ENCODE measurements around the gene NCK1. TPM values are rescaled to one million over a fixed set of nuclear protein-coding genes. Genes with fewer than 3 reads are reported as not detected.

The NCK1 gene
- total and polyA plus RNA-seq, 9 of the 15 experiments (the other 6 are each of a cell fraction or from before 2014, with no cell fraction given): 17.3 to 30.5 (median 25.0) TPM

- TF ChIP-seq, protein P1, sequence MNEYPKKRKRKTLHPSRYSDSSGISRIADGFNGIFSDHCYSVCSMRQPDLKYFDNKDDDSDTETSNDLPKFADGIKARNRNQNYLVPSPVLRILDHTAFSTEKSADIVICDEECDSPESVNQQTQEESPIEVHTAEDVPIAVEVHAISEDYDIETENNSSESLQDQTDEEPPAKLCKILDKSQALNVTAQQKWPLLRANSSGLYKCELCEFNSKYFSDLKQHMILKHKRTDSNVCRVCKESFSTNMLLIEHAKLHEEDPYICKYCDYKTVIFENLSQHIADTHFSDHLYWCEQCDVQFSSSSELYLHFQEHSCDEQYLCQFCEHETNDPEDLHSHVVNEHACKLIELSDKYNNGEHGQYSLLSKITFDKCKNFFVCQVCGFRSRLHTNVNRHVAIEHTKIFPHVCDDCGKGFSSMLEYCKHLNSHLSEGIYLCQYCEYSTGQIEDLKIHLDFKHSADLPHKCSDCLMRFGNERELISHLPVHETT (CRISPR knock-in tag; conservative IDR thresholded peaks at IDR 0.05 in 1 of 2, IDR thresholded peaks at IDR 0.05 in 1 of 2): no peak
- no peak for TF ChIP-seq ELK3 (CRISPR knock-in tag; IDR thresholded peaks at IDR 0.05)
- no peak for TF ChIP-seq DMBX1 (CRISPR knock-in tag; IDR thresholded peaks at IDR 0.05; ENCODE audit: borderline replicate concordance)
- no peak for TF ChIP-seq ZSCAN29 (IDR thresholded peaks at IDR 0.05)
- no peak for TF ChIP-seq RBM22 (IDR thresholded peaks at IDR 0.05; ENCODE audit: low read depth, low read length, poor library complexity, severe bottlenecking)
- no peak for TF ChIP-seq ZFPM2 (CRISPR knock-in tag; IDR thresholded peaks at IDR 0.05)
- TF ChIP-seq ZNF778 (CRISPR knock-in tag; IDR thresholded peaks at IDR 0.05): no peak
- no peak for TF ChIP-seq SRSF1 (IDR thresholded peaks at IDR 0.05; ENCODE audit: low read depth, low read length)
- no peak for TF ChIP-seq ZNF174 (CRISPR knock-in tag; IDR thresholded peaks at IDR 0.05)
- TF ChIP-seq L3MBTL2 (IDR thresholded peaks at IDR 0.05): no peak
- TF ChIP-seq ZKSCAN8 (CRISPR knock-in tag; IDR thresholded peaks at IDR 0.05): no peak
- no peak for TF ChIP-seq SNAPC5 (CRISPR knock-in tag; IDR thresholded peaks at IDR 0.05)
- no peak for TF ChIP-seq BHLHE40 (IDR thresholded peaks at IDR 0.05; ENCODE audit: low read length)
- TF ChIP-seq ZNF175 (CRISPR knock-in tag; IDR thresholded peaks at IDR 0.05; ENCODE audit: low read depth): no peak
- no peak for TF ChIP-seq ZNF239 (CRISPR knock-in tag; IDR thresholded peaks at IDR 0.05)
- TF ChIP-seq ZC3H4 (CRISPR knock-in tag; IDR thresholded peaks at IDR 0.05; ENCODE audit: borderline replicate concordance): no peak
- TF ChIP-seq, protein P2, sequence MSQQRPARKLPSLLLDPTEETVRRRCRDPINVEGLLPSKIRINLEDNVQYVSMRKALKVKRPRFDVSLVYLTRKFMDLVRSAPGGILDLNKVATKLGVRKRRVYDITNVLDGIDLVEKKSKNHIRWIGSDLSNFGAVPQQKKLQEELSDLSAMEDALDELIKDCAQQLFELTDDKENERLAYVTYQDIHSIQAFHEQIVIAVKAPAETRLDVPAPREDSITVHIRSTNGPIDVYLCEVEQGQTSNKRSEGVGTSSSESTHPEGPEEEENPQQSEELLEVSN (IDR thresholded peaks at IDR 0.05; ENCODE audit: borderline replicate concordance in 1 of 2, extremely low read depth in 1 of 2, insufficient read depth in 1 of 2, insufficient read length in 1 of 2, low read depth in 1 of 2, low read length in 1 of 2, poor library complexity in 1 of 2, severe bottlenecking in 1 of 2): no peak
- peak; percentile 44; the same call in 1 of the 2 replicates for TF ChIP-seq SUPT5H (IDR thresholded peaks at IDR 0.05)
- TF ChIP-seq ASH1L (IDR thresholded peaks at IDR 0.05; ENCODE audit: borderline replicate concordance, low read depth, partially characterized antibody): no peak
- TF ChIP-seq ZNF644 (tag; IDR thresholded peaks at IDR 0.05; ENCODE audit: low read depth): no peak
- TF ChIP-seq CC2D1A (IDR thresholded peaks at IDR 0.05): peak; percentile 37; the same call in 1 of the 2 replicates
- TF ChIP-seq ZSCAN32 (CRISPR knock-in tag; IDR thresholded peaks at IDR 0.05): no peak
- TF ChIP-seq HDAC1 (IDR thresholded peaks at IDR 0.05): peak; percentile 29 to 88; a peak in 2 of 4 replicates
- TF ChIP-seq NCOA6 (IDR thresholded peaks at IDR 0.05): no peak
- no peak for TF ChIP-seq CHD1 (IDR thresholded peaks at IDR 0.05; ENCODE audit: low read length)
- TF ChIP-seq, protein P3, sequence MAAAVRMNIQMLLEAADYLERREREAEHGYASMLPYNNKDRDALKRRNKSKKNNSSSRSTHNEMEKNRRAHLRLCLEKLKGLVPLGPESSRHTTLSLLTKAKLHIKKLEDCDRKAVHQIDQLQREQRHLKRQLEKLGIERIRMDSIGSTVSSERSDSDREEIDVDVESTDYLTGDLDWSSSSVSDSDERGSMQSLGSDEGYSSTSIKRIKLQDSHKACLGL (CRISPR knock-in tag; IDR thresholded peaks at IDR 0.05; ENCODE audit: borderline replicate concordance, poor library complexity, severe bottlenecking): no peak
- TF ChIP-seq CBX2 (IDR thresholded peaks at IDR 0.05; ENCODE audit: insufficient read depth, low read length, poor library complexity, severe bottlenecking): no peak
Observed at GRCh38 chr3:136840252-136840651, 21.8 kb upstream of the NCK1 start (continued).
